ENCODE measurements around the gene C3orf20.

Gene C3orf20

GRCh38 chr3:14678015-14678503 lies 3.1 kb downstream of the C3orf20 start:
- H3K4me3 ChIP-seq (ENCODE audit: low read depth, low read length): no peak overlapping the region
- no peak for DNase-seq (ENCODE audit: low read depth)
- in situ Hi-C loops (cut with HindIII; ENCODE audit: low sequenced_read_pairs): no loop called here
- no peak for TF ChIP-seq CTCF (IDR thresholded peaks at IDR 0.05; ENCODE audit: low read depth, low read length, missing control alignments)

- H3K4me3 ChIP-seq (ENCODE audit: low read depth, low read length): no peak overlapping the region
- in situ Hi-C loops (cut with HindIII; ENCODE audit: low sequenced_read_pairs): no loop called here
- no peak for TF ChIP-seq CTCF (IDR thresholded peaks at IDR 0.05; ENCODE audit: low read depth, low read length, missing control alignments)
- no peak for DNase-seq (ENCODE audit: low read depth)
Measured at GRCh38 chr3:14680115-14680514, 5.2 kb downstream of the C3orf20 start.

- H3K4me3 ChIP-seq (ENCODE audit: low read depth, low read length): no peak overlapping the region
- TF ChIP-seq CTCF (IDR thresholded peaks at IDR 0.05; ENCODE audit: low read depth, low read length, missing control alignments): no peak
- in situ Hi-C loops (cut with HindIII; ENCODE audit: low sequenced_read_pairs): no loop called here
- DNase-seq (ENCODE audit: low read depth): no peak
Measured at GRCh38 chr3:14680716-14681115, 5.8 kb downstream of the C3orf20 start.

- DNase-seq (ENCODE audit: low read depth): no peak
- in situ Hi-C loops (cut with HindIII; ENCODE audit: low sequenced_read_pairs): no loop called here
- no peak overlapping the region for H3K4me3 ChIP-seq (ENCODE audit: low read depth, low read length)
- no peak for TF ChIP-seq CTCF (IDR thresholded peaks at IDR 0.05; ENCODE audit: low read depth, low read length, missing control alignments)
Measured at GRCh38 chr3:14684447-14684846, 9.5 kb downstream of the C3orf20 start.

- no peak overlapping the region for H3K4me3 ChIP-seq (ENCODE audit: low read depth, low read length)
- in situ Hi-C loops (cut with HindIII; ENCODE audit: low sequenced_read_pairs): no loop called here
- no peak for DNase-seq (ENCODE audit: low read depth)
- TF ChIP-seq CTCF (IDR thresholded peaks at IDR 0.05; ENCODE audit: low read depth, low read length, missing control alignments): no peak
Measured at GRCh38 chr3:14685179-14685578, 10.2 kb downstream of the C3orf20 start.

GRCh38 chr3:14687360-14687759 lies 12.4 kb downstream of the C3orf20 start:
- no peak for DNase-seq (ENCODE audit: low read depth)
- no peak overlapping the region for H3K4me3 ChIP-seq (ENCODE audit: low read depth, low read length)
- in situ Hi-C loops (cut with HindIII; ENCODE audit: low sequenced_read_pairs): no loop called here
- no peak for TF ChIP-seq CTCF (IDR thresholded peaks at IDR 0.05; ENCODE audit: low read depth, low read length, missing control alignments)

- in situ Hi-C loops (cut with HindIII; ENCODE audit: low sequenced_read_pairs): no loop called here
- DNase-seq (ENCODE audit: low read depth): no peak
- H3K4me3 ChIP-seq (ENCODE audit: low read depth, low read length): no peak overlapping the region
- TF ChIP-seq CTCF (IDR thresholded peaks at IDR 0.05; ENCODE audit: low read depth, low read length, missing control alignments): no peak
Measured at GRCh38 chr3:14688525-14688924, 13.6 kb downstream of the C3orf20 start.

Measured in astrocyte of the cerebellum (primary cell).